Kidney (tissue), 14 donors: ENCODE results near the gene LRP5. TPM values are rescaled to one million over a fixed set of nuclear protein-coding genes. Genes with fewer than 3 reads are reported as not detected.

Experiments
- DNase-seq, 5 donors: peaks; one replicate each; pipeline ENCODE4 v3.0.0-alpha.2; 2013 to 2020
- FAIRE-seq: peaks from 2 replicates; lab custom pipeline; 2012; peaks lifted over from hg19 to GRCh38; lab: Jason Lieb, UNC
- H3K27ac ChIP-seq, 2 donors: one replicate each; pipeline ENCODE4 v1.7.0; 2013; ENCODE audit warnings: low read depth in 2 of 2, low read length in 2 of 2, inconsistent platforms in 1 of 2
- H3K27me3 ChIP-seq: one replicate; pipeline ENCODE4 v1.7.1; 2013; ENCODE audit warnings: low read length, inconsistent platforms; ENCODE audit not compliant: control insufficient read depth, insufficient read depth
- H3K36me3 ChIP-seq, 3 donors: one replicate each; pipeline versions ENCODE4 v1.7.0 to v1.7.1; 2013; ENCODE audit warnings: low read length in 3 of 3, control low read depth in 1 of 3, inconsistent platforms in 1 of 3; ENCODE audit not compliant: insufficient read depth in 3 of 3, control insufficient read depth in 2 of 3
- H3K4me1 ChIP-seq, 3 donors: one replicate each; pipeline versions ENCODE4 v1.7.0 to v1.7.1; 2013; ENCODE audit warnings: low read length in 3 of 3, inconsistent platforms in 1 of 3, low read depth in 1 of 3; ENCODE audit not compliant: control insufficient read depth in 2 of 3, insufficient read depth in 2 of 3
- H3K4me3 ChIP-seq, 3 donors: one replicate each; pipeline versions ENCODE4 v1.7.0 to v1.8.1; 2013; ENCODE audit warnings: low read length in 3 of 3, control low read depth in 1 of 3, inconsistent platforms in 1 of 3
- H3K9ac ChIP-seq, 3 donors: one replicate each; pipeline versions ENCODE4 v1.7.0 to v1.7.1; 2013; ENCODE audit warnings: low read length in 3 of 3, control low read depth in 1 of 3, inconsistent platforms in 1 of 3
- H3K9me3 ChIP-seq, 3 donors: one replicate each; pipeline versions ENCODE4 v1.7.0 to v1.7.1; 2013; ENCODE audit warnings: low read length in 3 of 3, control low read depth in 1 of 3, inconsistent platforms in 1 of 3; ENCODE audit not compliant: control insufficient read depth in 2 of 3, insufficient read depth in 1 of 3
- CTCF ChIP-seq: IDR thresholded peaks from 3 replicates; pipeline ENCODE4 v1.5.1; 2012; ENCODE audit warnings: mild to moderate bottlenecking, moderate library complexity, borderline replicate concordance; ENCODE audit not compliant: insufficient read depth; ENCODE audit errors: extremely low read depth
- intact Hi-C: fragments of 100-400 bp; cut with DNase I; formaldehyde crosslinking; loops from one replicate; pipeline ENCODE4 v1.11.1; 2022
- polyA plus RNA-seq: library from polyadenylated mRNA; stranded (reverse); fragments of 350-450 nt; fragmentation: Illumina TruSeq; extraction: RNeasy Lipid Tissue Mini Kit (QIAGEN cat#74804); gene quantifications from one replicate; pipeline ENCODE4 v1.2.3, GENCODE V29; 2014; ENCODE audit warnings: low read depth, low replicate concordance; ENCODE audit not compliant: insufficient read depth
- total RNA-seq: library from RNA; stranded (reverse); fragmentation: NEBNext Ultra II Directional; extraction: Animal tissue kit (Norgen Biotek cat#: 25700); gene quantifications from one replicate; pipeline ENCODE4 v1.2.1, GENCODE V29; 2021
- donor health status: control.
- donor health status: control.
- donor health status: control.
- donor health status: control.
- donor health status: control.
- donor health status: DM: yes; HTN: yes; CAD: no.
- donor health status: Normal renal cell carcinoma (clear cell type).

Gene LRP5
- total and polyA plus RNA-seq, 2 donors from 2014 or later = 55.4 to 71.3 TPM

- no peaks in the 10 kb centered on the region for H3K27me3 ChIP-seq
- no peak overlapping the region for H3K27ac ChIP-seq
- no peak for FAIRE-seq
- no peak for DNase-seq
- TF ChIP-seq CTCF = no peak
- H3K36me3 ChIP-seq = peaks cover 8 to 29% (median 19%) of the 10 kb centered on the region in 3 donors
- H3K4me3 ChIP-seq = no peak overlapping the region
- H3K4me1 ChIP-seq = no peaks in the 10 kb centered on the region
- intact Hi-C loops = no loop called here
- H3K9me3 ChIP-seq = peaks cover 0 to 8% (median 2%) of the 10 kb centered on the region in 3 donors
- no peak overlapping the region for H3K9ac ChIP-seq
Observed at GRCh38 chr11:68430384-68430783, 118.0 kb downstream of the LRP5 start.

- no peak overlapping the region for H3K27ac ChIP-seq
- peaks cover 0 to 8% (median 2%) of the 10 kb centered on the region in 3 donors for H3K9me3 ChIP-seq
- no peak overlapping the region for H3K9ac ChIP-seq
- DNase-seq (no peak), FAIRE-seq (no peak)
- peaks cover 8 to 28% (median 18%) of the 10 kb centered on the region in 3 donors for H3K36me3 ChIP-seq
- H3K27me3 ChIP-seq = no peaks in the 10 kb centered on the region
- TF ChIP-seq CTCF = no peak
- no peak overlapping the region for H3K4me3 ChIP-seq
- intact Hi-C loops = no loop called here
- no peaks in the 10 kb centered on the region for H3K4me1 ChIP-seq
Observed at GRCh38 chr11:68430801-68431200, 118.4 kb downstream of the LRP5 start.

- no peak overlapping the region for H3K9ac ChIP-seq
- no peak for DNase-seq
- TF ChIP-seq CTCF = no peak
- H3K9me3 ChIP-seq = peaks cover 0 to 8% (median 2%) of the 10 kb centered on the region in 3 donors
- peaks cover 0 to 3% (median 1%) of the 10 kb centered on the region in 3 donors for H3K4me1 ChIP-seq
- H3K27me3 ChIP-seq = no peaks in the 10 kb centered on the region
- peaks cover 8 to 26% (median 12%) of the 10 kb centered on the region in 3 donors for H3K36me3 ChIP-seq
- FAIRE-seq = no peak
- no peak overlapping the region for H3K27ac ChIP-seq
- no peak overlapping the region for H3K4me3 ChIP-seq
- intact Hi-C loops = no loop called here
Observed at GRCh38 chr11:68431984-68432645, 119.7 kb downstream of the LRP5 start.
